Liver (tissue), 9 donors: Measurements from ENCODE around the gene INPP5A. TPM values are rescaled to one million over a fixed set of nuclear protein-coding genes. Genes with fewer than 3 reads are reported as not detected.

ENCODE experiments used
- DNase-seq: peaks from one replicate; pipeline ENCODE4 v3.0.0-alpha.2; 2017; ENCODE audit warnings: low spot score
- H3K27ac ChIP-seq, 2 donors: one replicate each; pipeline ENCODE4 v1.7.0; 2013; ENCODE audit warnings: inconsistent platforms in 2 of 2, low read length in 2 of 2, control low read depth in 1 of 2, low read depth in 1 of 2, mild to moderate bottlenecking in 1 of 2
- H3K27me3 ChIP-seq, 4 donors: one replicate each; pipeline versions ENCODE4 v1.6.1 to v1.7.0; 2013; ENCODE audit warnings: low read length in 3 of 4, inconsistent platforms in 1 of 4, mild to moderate bottlenecking in 1 of 4, moderate library complexity in 1 of 4; ENCODE audit not compliant: control insufficient read depth in 4 of 4, insufficient read depth in 4 of 4
- H3K36me3 ChIP-seq, 4 donors: one replicate each; pipeline versions ENCODE4 v1.6.1 to v1.7.0; 2013; ENCODE audit warnings: low read length in 3 of 4, mild to moderate bottlenecking in 3 of 4, low read depth in 1 of 4, moderate library complexity in 1 of 4; ENCODE audit not compliant: control insufficient read depth in 4 of 4, insufficient read depth in 3 of 4
- H3K4me1 ChIP-seq, 4 donors: one replicate each; pipeline versions ENCODE4 v1.6.1 to v1.7.0; 2013; ENCODE audit warnings: low read length in 3 of 4, mild to moderate bottlenecking in 3 of 4, moderate library complexity in 1 of 4; ENCODE audit not compliant: control insufficient read depth in 4 of 4, insufficient read depth in 4 of 4
- H3K4me3 ChIP-seq, 3 donors: one replicate each; pipeline versions ENCODE4 v1.6.1 to v1.7.0; 2013; ENCODE audit warnings: low read length in 3 of 3, control low read depth in 1 of 3, low read depth in 1 of 3, mild to moderate bottlenecking in 1 of 3
- H3K9ac ChIP-seq, 2 donors: one replicate each; pipeline ENCODE4 v1.7.0; 2013; ENCODE audit warnings: low read length in 2 of 2, mild to moderate bottlenecking in 2 of 2, moderate library complexity in 2 of 2, control low read depth in 1 of 2, low read depth in 1 of 2
- H3K9me3 ChIP-seq, 4 donors: one replicate each; pipeline versions ENCODE4 v1.6.1 to v1.7.0; 2013; ENCODE audit warnings: low read length in 3 of 4; ENCODE audit not compliant: control insufficient read depth in 4 of 4
- ATF3 ChIP-seq: IDR thresholded peaks from 2 replicates; pipeline ENCODE4 v1.6.1; 2016; ENCODE audit warnings: antibody characterized with exemption
- CTCF ChIP-seq: fragments of 150-350 bp; IDR thresholded peaks from 2 replicates; pipeline ENCODE4 v1.5.1; 2017; ENCODE audit warnings: improper control_type of control experiment, low read depth, low read length; ENCODE audit not compliant: missing input control
- EGR1 ChIP-seq, 2 donors: IDR thresholded peaks; 2 replicates each; pipeline ENCODE4 v1.6.1; 2016 to 2018; ENCODE audit warnings: antibody characterized with exemption in 2 of 2, low read depth in 2 of 2
- FOXA1 ChIP-seq: IDR thresholded peaks from 2 replicates; pipeline ENCODE4 v1.6.1; 2016; ENCODE audit warnings: antibody characterized with exemption
- FOXA2 ChIP-seq: IDR thresholded peaks from 2 replicates; pipeline ENCODE4 v1.6.1; 2016; ENCODE audit warnings: antibody characterized with exemption
- GABPA ChIP-seq, 2 donors: IDR thresholded peaks in 1 of 2; conservative IDR thresholded peaks in 1 of 2; 2 replicates each; pipeline ENCODE4 v1.6.1; 2016; ENCODE audit warnings: antibody characterized with exemption in 2 of 2, mild to moderate bottlenecking in 1 of 2, moderate library complexity in 1 of 2
- HNF4A ChIP-seq, 2 donors: conservative IDR thresholded peaks; 2 replicates each; pipeline ENCODE4 v1.6.1; 2016; ENCODE audit warnings: antibody characterized with exemption in 2 of 2, mild to moderate bottlenecking in 2 of 2
- HNF4G ChIP-seq: IDR thresholded peaks from 2 replicates; pipeline ENCODE4 v1.6.1; 2016; ENCODE audit warnings: antibody characterized with exemption
- JUND ChIP-seq, 2 donors: IDR thresholded peaks; 2 replicates each; pipeline ENCODE4 v1.6.1; 2016; ENCODE audit warnings: antibody characterized with exemption in 2 of 2
- MAX ChIP-seq: IDR thresholded peaks from 2 replicates; pipeline ENCODE4 v1.6.1; 2016; ENCODE audit warnings: antibody characterized with exemption
- NR2F2 ChIP-seq: IDR thresholded peaks from 2 replicates; pipeline ENCODE4 v1.6.1; 2016; ENCODE audit warnings: antibody characterized with exemption
- RAD21 ChIP-seq, 2 donors: IDR thresholded peaks; 2 replicates each; pipeline ENCODE4 v1.6.1; 2016; ENCODE audit warnings: antibody characterized with exemption in 2 of 2, mild to moderate bottlenecking in 2 of 2
- REST ChIP-seq: IDR thresholded peaks from 2 replicates; pipeline ENCODE4 v1.6.1; 2016; ENCODE audit warnings: antibody characterized with exemption, mild to moderate bottlenecking
- RXRA ChIP-seq, 2 donors: IDR thresholded peaks; 2 replicates each; pipeline ENCODE4 v1.6.1; 2017 to 2018; ENCODE audit warnings: antibody characterized with exemption in 2 of 2, mild to moderate bottlenecking in 1 of 2
- SP1 ChIP-seq: IDR thresholded peaks from 2 replicates; pipeline ENCODE4 v1.6.1; 2018; ENCODE audit warnings: antibody characterized with exemption, mild to moderate bottlenecking
- TAF1 ChIP-seq: conservative IDR thresholded peaks from 2 replicates; pipeline ENCODE4 v1.6.1; 2016; ENCODE audit warnings: antibody characterized with exemption, mild to moderate bottlenecking
- YY1 ChIP-seq: IDR thresholded peaks from 2 replicates; pipeline ENCODE4 v1.6.1; 2016; ENCODE audit warnings: antibody characterized with exemption, mild to moderate bottlenecking
- ZBTB33 ChIP-seq: IDR thresholded peaks from 2 replicates; pipeline ENCODE4 v1.6.1; 2016; ENCODE audit warnings: antibody characterized with exemption
- WGBS: extraction: QIAGEN DNeasy Blood & Tissue Kit; methylation state at CpG from one replicate; pipeline ENCODE4 v1.1.7; 2013; 5-methylcytosine and 5-hydroxymethylcytosine counted together
- polyA plus RNA-seq, 2 donors: library from polyadenylated mRNA; stranded (reverse) in 1 of 2; unstranded in 1 of 2; fragments of 200-250 nt in 1 of 2; fragments of >200 nt in 1 of 2; fragmentation: Nextera tagmentation in 1 of 2; extraction: Ambion mirVana in 1 of 2; gene quantifications; one replicate each; pipeline versions ENCODE4 v1.2.1 to v1.2.3, GENCODE V29; 2013 to 2015
- total RNA-seq, 2 donors: library from RNA; depleted of rRNA; stranded (reverse); fragments of >200 nt; gene quantifications; one replicate each; pipeline ENCODE4 v1.2.3, GENCODE V29; 2014
- donor health status: healthy.
- donor health status: healthy.
- donor health status: healthy.
- donor health status: healthy.
- donor health status: healthy.

Gene INPP5A
- total and polyA plus RNA-seq, 4 donors, result 4.3 to 26.5 (median 10.9) TPM

GRCh38 chr10:132738454-132739224, 201.1 kb downstream of the INPP5A start:
- Histone ChIP-seq H3K9ac (no peak overlapping the region), H3K4me1 (no peaks in the 10 kb centered on the region), H3K36me3 (peaks cover 0 to 19% (median 8%) of the 10 kb centered on the region in 4 donors), H3K27me3 (no peaks in the 10 kb centered on the region), H3K9me3 (no peaks in the 10 kb centered on the region), H3K27ac (no peak overlapping the region), H3K4me3 (no peak overlapping the region)
- no peak for DNase-seq
- 97% methylated on average over 25 of the region's 25 CpGs for WGBS
- TF ChIP-seq SP1 (no peak), HNF4G (no peak), ATF3 (no peak), JUND (IDR thresholded peaks at IDR 0.05) (no peak), CTCF (no peak), YY1 (no peak), NR2F2 (no peak), ZBTB33 (no peak), FOXA1 (no peak), FOXA2 (no peak), EGR1 (IDR thresholded peaks at IDR 0.05; ENCODE audit: low read depth in 2 of 2) (no peak), RXRA (IDR thresholded peaks at IDR 0.05) (no peak), HNF4A (conservative IDR thresholded peaks at IDR 0.05) (no peak), RAD21 (IDR thresholded peaks at IDR 0.05) (no peak), MAX (no peak), REST (no peak), TAF1 (no peak), GABPA (IDR thresholded peaks at IDR 0.05 in 1 of 2, conservative IDR thresholded peaks at IDR 0.05 in 1 of 2) (no peak)
